NK-92 treated with Interleukin-12 subunit alpha and Interleukin-12 subunit beta, amount 100 ng/mL, for 24 hours (cell line): ENCODE measurements around the gene MYO15A.

ENCODE experiments used
- DNase-seq: peaks from one replicate; lab custom pipeline; 2025; lab: John Stamatoyannopoulos, UW

MYO15A gene

GRCh38 chr17:18105595-18105994, 3.0 kb upstream of the MYO15A start:
- no peak for DNase-seq

GRCh38 chr17:18106211-18106610, 2.3 kb upstream of the MYO15A start:
- DNase-seq: no peak

GRCh38 chr17:18107061-18107790, 1.3 kb upstream of the MYO15A start:
- no peak for DNase-seq

- DNase-seq: no peak
These were observed 585 bp upstream of the MYO15A start for GRCh38 chr17:18107971-18108370.

GRCh38 chr17:18109935-18110485, 1.5 kb downstream of the MYO15A start:
- DNase-seq: no peak

- DNase-seq: no peak
These were observed 2.1 kb downstream of the MYO15A start for GRCh38 chr17:18110636-18111145.

- DNase-seq: no peak
These were observed 2.9 kb downstream of the MYO15A start for GRCh38 chr17:18111330-18111971.

- DNase-seq: no peak
These were observed 7.0 kb downstream of the MYO15A start for GRCh38 chr17:18115517-18115916.

GRCh38 chr17:18116078-18116477, 7.5 kb downstream of the MYO15A start:
- DNase-seq: no peak

GRCh38 chr17:18117533-18117932, 9.0 kb downstream of the MYO15A start:
- no peak for DNase-seq

- no peak for DNase-seq
These were observed 9.7 kb downstream of the MYO15A start for GRCh38 chr17:18117982-18118975.

- DNase-seq: no peak
These were observed 10.7 kb downstream of the MYO15A start for GRCh38 chr17:18119166-18119745.

- no peak for DNase-seq
These were observed 11.4 kb downstream of the MYO15A start for GRCh38 chr17:18119938-18120337.

- DNase-seq: no peak
These were observed 12.0 kb downstream of the MYO15A start for GRCh38 chr17:18120461-18121017.

- DNase-seq: no peak
These were observed 12.8 kb downstream of the MYO15A start for GRCh38 chr17:18121144-18121910.

GRCh38 chr17:18122990-18123753, 14.6 kb downstream of the MYO15A start:
- DNase-seq: no peak

GRCh38 chr17:18124345-18125126, 16.0 kb downstream of the MYO15A start:
- DNase-seq: no peak

GRCh38 chr17:18129041-18129502, 20.5 kb downstream of the MYO15A start:
- DNase-seq: no peak

GRCh38 chr17:18132711-18133110, 24.2 kb downstream of the MYO15A start:
- DNase-seq: no peak
